CD4-positive, CD25-positive, alpha-beta regulatory T cell (primary cell): Measurements from ENCODE around the gene PRR33. TPM values are rescaled to one million over a fixed set of nuclear protein-coding genes. Genes with fewer than 3 reads are reported as not detected.
A peak's percentile ranks its signal among the peaks of the same experiment; 100 is the strongest.

Source experiments
- ATAC-seq, 2 donors: fragments of 150-1000 bp; cut with Tn5 transposase; one replicate each; pipeline ENCODE4 v1.10.0; 2021; ENCODE audit warnings: low read depth in 2 of 2, moderate number of reproducible peaks in 2 of 2, moderate library complexity in 1 of 2
- DNase-seq, 3 donors: peaks; one replicate each; pipeline versions ENCODE4 v3.0.0 to v3.0.0-alpha.2; 2012 to 2022; ENCODE audit warnings: mixed read lengths in 1 of 3
- H3K27ac ChIP-seq: one replicate; pipeline ENCODE4 v1.7.0; 2013; ENCODE audit warnings: mild to moderate bottlenecking, low read length; ENCODE audit not compliant: insufficient read depth, poor library complexity, severe bottlenecking
- H3K27me3 ChIP-seq: one replicate; pipeline ENCODE4 v1.7.0; 2013; ENCODE audit warnings: low read length; ENCODE audit not compliant: control insufficient read depth, insufficient read depth
- H3K36me3 ChIP-seq: one replicate; pipeline ENCODE4 v1.7.0; 2013; ENCODE audit warnings: mild to moderate bottlenecking, low read length, moderate library complexity; ENCODE audit not compliant: control insufficient read depth, insufficient read depth
- H3K4me1 ChIP-seq: 2 replicates; pipeline ENCODE4 v1.7.0; 2013; ENCODE audit warnings: mild to moderate bottlenecking, low read length; ENCODE audit not compliant: insufficient read depth, control insufficient read depth, poor library complexity, severe bottlenecking
- H3K4me3 ChIP-seq: one replicate; pipeline ENCODE4 v1.7.0; 2013; ENCODE audit warnings: low read depth, mild to moderate bottlenecking, low read length, moderate library complexity
- H3K9me3 ChIP-seq, 2 experiments: 1 replicate in 1 of 2; 2 replicates in 1 of 2; pipeline ENCODE4 v1.7.0; 2013; ENCODE audit warnings: low read length in 2 of 2, mild to moderate bottlenecking in 1 of 2, moderate library complexity in 1 of 2; ENCODE audit not compliant: control insufficient read depth in 2 of 2
- H3K27ac Mint-ChIP-seq, 3 donors: one replicate each; pipeline ENCODE4 v1.8.0; 2020 to 2022; ENCODE audit warnings: mild to moderate bottlenecking in 3 of 3, mixed read lengths in 3 of 3, moderate library complexity in 2 of 3
- H3K27me3 Mint-ChIP-seq: one replicate; pipeline ENCODE4 v1.8.0; 2022; ENCODE audit warnings: mild to moderate bottlenecking, mixed read lengths
- H3K36me3 Mint-ChIP-seq: one replicate; pipeline ENCODE4 v1.8.0; 2020; ENCODE audit warnings: mixed read lengths
- H3K4me1 Mint-ChIP-seq, 4 donors: one replicate each; pipeline ENCODE4 v1.8.0; 2020 to 2022; ENCODE audit warnings: mixed read lengths in 4 of 4, mild to moderate bottlenecking in 1 of 4
- H3K4me3 Mint-ChIP-seq, 4 donors: one replicate each; pipeline ENCODE4 v1.8.0; 2020 to 2022; ENCODE audit warnings: mild to moderate bottlenecking in 4 of 4, mixed read lengths in 4 of 4, moderate library complexity in 3 of 4
- H3K9me3 Mint-ChIP-seq, 7 donors: one replicate each; pipeline ENCODE4 v1.8.0; 2020 to 2022; ENCODE audit warnings: mixed read lengths in 7 of 7, mild to moderate bottlenecking in 3 of 7, moderate library complexity in 2 of 7
- polyA plus RNA-seq, 4 donors: library from polyadenylated mRNA; unstranded; fragments of 300-500 nt; fragmentation: Illumina TruSeq; gene quantifications; one replicate each; pipeline ENCODE4 v1.2.3, GENCODE V29; 2021
- total RNA-seq: library from RNA; stranded (reverse); gene quantifications from one replicate; pipeline ENCODE4 v1.2.3, GENCODE V29; 2022

Gene PRR33
- total and polyA plus RNA-seq, 5 donors from 2014 or later: 0.06 to 0.09 (median 0.08) TPM; not detected in 2

DNA sequence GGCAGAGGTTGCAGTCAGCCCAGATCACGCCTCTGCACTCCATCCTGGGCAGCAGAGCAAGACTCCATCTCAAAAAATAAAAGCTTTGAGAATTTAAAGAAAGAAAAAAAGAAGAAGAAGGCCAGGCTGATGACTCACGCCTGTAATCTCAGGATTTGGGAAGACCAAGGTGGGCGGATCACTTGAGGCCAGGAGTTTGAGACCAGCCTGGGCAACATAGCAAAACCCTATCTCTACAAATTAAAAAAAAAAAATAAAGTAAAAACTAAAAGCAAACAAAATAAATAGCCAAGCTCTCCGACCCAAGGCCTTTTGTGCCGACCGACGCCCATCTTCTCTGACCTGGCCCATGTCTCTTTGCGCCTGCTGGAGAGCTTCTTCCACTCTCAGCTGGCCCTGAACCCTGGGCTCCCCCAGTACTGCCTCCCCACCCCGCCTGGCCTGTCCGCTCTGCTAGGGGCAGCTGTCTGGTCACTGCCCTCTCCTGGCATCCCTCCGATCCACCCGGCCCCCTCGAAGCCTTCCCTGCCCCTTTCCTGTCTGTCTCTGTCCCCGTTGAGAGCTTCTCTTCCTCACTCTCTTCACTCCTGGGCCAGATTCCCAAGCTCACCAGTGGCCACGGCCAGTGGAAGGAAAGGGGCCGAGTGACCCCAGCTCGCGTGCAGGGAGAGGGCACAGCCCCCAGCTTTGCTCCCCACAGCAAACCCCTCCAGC lies 43.6 kb downstream of the PRR33 start:
- Mint-ChIP-seq H3K4me1 (peaks cover 12 to 95% (median 44%) of the 10 kb centered on the region in 4 donors), H3K27ac (peak overlapping the region; percentile 73 to 80 (median 79)), H3K27me3 (peaks cover 7% of the 10 kb centered on the region), H3K9me3 (no peaks in the 10 kb centered on the region), H3K4me3 (peak overlapping the region in 3 of 4 donors; percentile 9 to 54 (median 15)), H3K36me3 (peaks cover 4% of the 10 kb centered on the region)
- no peaks in the 10 kb centered on the region for H3K36me3 ChIP-seq
- H3K4me3 ChIP-seq: no peak overlapping the region
- DNase-seq (no peak), ATAC-seq (no peak)
- H3K27ac ChIP-seq: no peak overlapping the region
- H3K9me3 ChIP-seq: no peaks in the 10 kb centered on the region
- H3K27me3 ChIP-seq: no peaks in the 10 kb centered on the region
- H3K4me1 ChIP-seq: peaks cover 95% of the 10 kb centered on the region

DNA sequence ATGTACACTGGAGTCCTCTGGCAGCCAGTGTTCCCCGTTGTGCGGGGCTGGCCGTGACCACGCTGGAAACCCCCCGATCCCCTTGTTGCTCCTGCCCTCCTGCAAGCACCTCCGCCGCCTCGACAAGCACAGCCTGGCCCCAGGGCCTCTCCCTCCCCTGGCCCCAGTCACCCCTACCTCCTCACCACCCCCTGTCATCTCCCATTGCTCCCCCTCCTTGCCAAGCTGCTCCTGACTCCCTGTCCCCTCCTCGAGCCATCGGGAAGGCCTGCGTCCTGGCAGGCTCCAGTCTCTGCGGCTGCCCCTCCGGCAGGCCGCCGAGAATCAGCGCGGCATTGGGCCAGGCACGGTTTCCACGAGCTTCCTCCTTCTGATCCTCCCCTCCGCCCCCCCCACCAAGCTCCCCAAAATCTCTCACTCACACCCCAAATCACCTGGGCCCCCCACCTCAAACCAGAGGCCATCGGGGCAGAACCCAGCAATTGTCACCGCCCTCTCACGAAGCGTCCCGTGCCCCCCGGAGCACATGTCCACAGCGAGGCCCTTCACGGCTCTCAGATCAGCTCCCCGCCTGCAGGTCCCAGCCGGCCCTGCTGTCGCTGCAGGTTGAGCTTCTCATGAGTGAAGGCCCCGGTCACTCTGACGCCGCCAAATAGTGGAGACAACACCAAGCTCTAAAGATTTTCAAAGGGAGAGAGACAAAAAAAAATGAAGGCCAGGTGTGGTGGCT lies 44.5 kb downstream of the PRR33 start:
- H3K36me3 ChIP-seq: no peaks in the 10 kb centered on the region
- H3K36me3 Mint-ChIP-seq: no peaks in the 10 kb centered on the region
- no peak overlapping the region for H3K4me3 ChIP-seq
- no peaks in the 10 kb centered on the region for H3K9me3 Mint-ChIP-seq
- no peaks in the 10 kb centered on the region for H3K27me3 ChIP-seq
- H3K4me3 Mint-ChIP-seq: peak overlapping the region in 3 of 4 donors; percentile 15 to 66 (median 54)
- H3K27ac ChIP-seq: no peak overlapping the region
- peaks cover 7% of the 10 kb centered on the region for H3K27me3 Mint-ChIP-seq
- no peaks in the 10 kb centered on the region for H3K9me3 ChIP-seq
- ATAC-seq: no peak
- peaks cover 12 to 90% (median 39%) of the 10 kb centered on the region in 4 donors for H3K4me1 Mint-ChIP-seq
- DNase-seq: no peak
- H3K27ac Mint-ChIP-seq: peak overlapping the region; percentile 73 to 92 (median 86)
- H3K4me1 ChIP-seq: peaks cover 87% of the 10 kb centered on the region

DNA sequence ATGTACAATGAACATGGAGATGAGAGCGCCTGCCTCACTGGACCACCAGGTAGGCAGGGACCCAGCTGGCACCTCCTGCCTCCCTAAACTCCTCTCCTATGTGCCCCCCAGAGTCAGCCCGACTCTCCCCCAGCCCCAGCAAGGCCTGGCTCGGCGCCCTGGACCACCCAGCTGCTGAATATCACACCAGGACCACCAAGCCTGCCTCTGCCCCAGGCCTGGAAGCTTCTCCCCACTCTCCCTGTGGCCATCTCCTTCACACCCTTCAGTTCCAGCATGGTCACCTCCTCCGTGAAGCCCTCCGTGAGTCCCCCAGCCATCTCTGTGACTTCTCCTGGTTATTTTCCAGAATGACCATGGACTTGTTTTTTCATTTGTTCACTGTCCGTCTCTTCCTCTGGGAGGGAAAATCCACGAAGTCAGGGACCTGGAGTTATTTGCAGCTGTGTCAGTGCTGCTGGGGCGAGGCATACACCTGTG lies 45.2 kb downstream of the PRR33 start:
- Mint-ChIP-seq H3K9me3 (no peaks in the 10 kb centered on the region), H3K4me1 (peaks cover 12 to 83% (median 38%) of the 10 kb centered on the region in 4 donors), H3K4me3 (peak overlapping the region in 1 of 4 donors; percentile 66), H3K27ac (peak overlapping the region in 2 of 3 donors; percentile 86 to 92), H3K27me3 (peaks cover 7% of the 10 kb centered on the region), H3K36me3 (no peaks in the 10 kb centered on the region)
- Histone ChIP-seq H3K4me1 (peaks cover 81% of the 10 kb centered on the region), H3K27me3 (no peaks in the 10 kb centered on the region), H3K36me3 (no peaks in the 10 kb centered on the region), H3K4me3 (no peak overlapping the region), H3K9me3 (no peaks in the 10 kb centered on the region), H3K27ac (peak overlapping the region; percentile 76)
- no peak for DNase-seq
- ATAC-seq: no peak

DNA sequence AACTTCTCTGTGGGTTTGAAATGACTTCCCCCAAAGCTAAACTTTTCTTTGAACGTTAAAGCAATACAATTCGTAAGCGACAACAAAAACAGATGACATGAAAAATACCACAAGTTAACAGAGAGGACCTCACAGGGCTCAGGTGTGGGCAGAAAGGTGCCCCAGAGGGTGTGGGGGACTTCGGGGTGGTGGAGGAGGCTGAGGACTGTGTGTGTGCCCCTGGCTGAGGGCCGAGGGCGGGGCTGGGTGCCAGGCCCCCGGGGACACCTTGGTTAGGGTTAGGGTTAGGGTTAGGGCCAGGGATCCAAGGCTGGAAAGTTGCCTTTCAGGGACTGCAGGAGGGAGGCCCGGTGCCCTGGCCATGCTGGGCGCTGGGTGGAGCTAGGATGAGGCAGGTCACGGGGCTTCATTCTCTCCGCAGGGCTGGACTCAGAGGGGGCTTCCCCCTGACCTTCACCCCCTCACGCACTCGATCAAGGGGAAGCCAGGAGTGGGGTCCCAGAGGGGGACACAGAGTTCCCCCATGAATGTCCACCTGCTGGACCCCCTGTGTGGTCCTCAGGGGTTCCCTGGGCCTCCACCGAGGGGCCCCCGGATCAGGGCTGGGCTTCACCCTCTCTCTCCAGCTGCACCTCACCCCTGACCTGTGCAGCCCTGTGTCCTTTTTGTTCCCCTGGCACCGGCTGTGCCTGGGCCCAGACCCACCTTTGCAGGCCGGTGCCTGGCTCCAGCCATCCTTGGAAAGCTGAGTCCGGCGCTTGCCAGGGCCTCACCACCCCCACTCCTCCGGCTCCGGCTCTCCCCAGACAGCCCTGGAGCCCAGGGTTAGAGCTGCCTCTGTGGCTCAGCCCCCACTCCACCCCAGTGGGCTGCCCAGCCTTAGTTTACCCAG lies 45.9 kb downstream of the PRR33 start:
- H3K4me3 Mint-ChIP-seq: peak overlapping the region; percentile 83 to 91 (median 87)
- Histone ChIP-seq H3K36me3 (no peaks in the 10 kb centered on the region), H3K27me3 (no peaks in the 10 kb centered on the region), H3K4me1 (peaks cover 74% of the 10 kb centered on the region), H3K9me3 (no peaks in the 10 kb centered on the region), H3K27ac (peak overlapping the region; percentile 76), H3K4me3 (peak overlapping the region; percentile 81)
- H3K36me3 Mint-ChIP-seq: no peaks in the 10 kb centered on the region
- H3K27ac Mint-ChIP-seq: peak overlapping the region; percentile 96 to 100 (median 99)
- peaks cover 4% of the 10 kb centered on the region for H3K27me3 Mint-ChIP-seq
- peaks cover 12 to 76% (median 35%) of the 10 kb centered on the region in 4 donors for H3K4me1 Mint-ChIP-seq
- DNase-seq (peak in 2 of 3 donors; percentile 62 to 71), ATAC-seq (peak; percentile 52 to 62)
- no peaks in the 10 kb centered on the region for H3K9me3 Mint-ChIP-seq

DNA sequence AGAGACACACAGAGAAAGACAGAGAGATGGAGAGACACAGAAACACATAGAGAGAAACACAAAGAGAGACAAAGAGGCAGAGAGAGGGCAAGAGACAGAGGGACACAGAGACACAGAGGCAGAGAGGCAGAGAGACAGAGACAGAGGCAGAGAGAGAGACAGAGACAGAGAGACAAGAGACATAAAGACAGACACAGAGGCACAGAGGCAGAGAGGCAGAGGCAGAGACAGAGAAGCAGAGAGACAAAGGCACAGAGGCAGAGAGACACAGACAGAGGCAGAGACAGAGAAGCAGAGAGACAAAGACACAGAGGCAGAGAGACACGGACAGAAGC lies 46.6 kb downstream of the PRR33 start:
- Mint-ChIP-seq H3K36me3 (no peaks in the 10 kb centered on the region), H3K9me3 (no peaks in the 10 kb centered on the region), H3K4me3 (peak overlapping the region; percentile 83 to 91 (median 87)), H3K27ac (peak overlapping the region; percentile 96 to 100 (median 99)), H3K4me1 (peaks cover 12 to 69% (median 31%) of the 10 kb centered on the region in 4 donors), H3K27me3 (no peaks in the 10 kb centered on the region)
- Histone ChIP-seq H3K27me3 (no peaks in the 10 kb centered on the region), H3K4me3 (peak overlapping the region; percentile 81), H3K9me3 (no peaks in the 10 kb centered on the region), H3K27ac (peak overlapping the region; percentile 76), H3K4me1 (peaks cover 72% of the 10 kb centered on the region), H3K36me3 (no peaks in the 10 kb centered on the region)
- no peak for DNase-seq
- no peak for ATAC-seq

DNA sequence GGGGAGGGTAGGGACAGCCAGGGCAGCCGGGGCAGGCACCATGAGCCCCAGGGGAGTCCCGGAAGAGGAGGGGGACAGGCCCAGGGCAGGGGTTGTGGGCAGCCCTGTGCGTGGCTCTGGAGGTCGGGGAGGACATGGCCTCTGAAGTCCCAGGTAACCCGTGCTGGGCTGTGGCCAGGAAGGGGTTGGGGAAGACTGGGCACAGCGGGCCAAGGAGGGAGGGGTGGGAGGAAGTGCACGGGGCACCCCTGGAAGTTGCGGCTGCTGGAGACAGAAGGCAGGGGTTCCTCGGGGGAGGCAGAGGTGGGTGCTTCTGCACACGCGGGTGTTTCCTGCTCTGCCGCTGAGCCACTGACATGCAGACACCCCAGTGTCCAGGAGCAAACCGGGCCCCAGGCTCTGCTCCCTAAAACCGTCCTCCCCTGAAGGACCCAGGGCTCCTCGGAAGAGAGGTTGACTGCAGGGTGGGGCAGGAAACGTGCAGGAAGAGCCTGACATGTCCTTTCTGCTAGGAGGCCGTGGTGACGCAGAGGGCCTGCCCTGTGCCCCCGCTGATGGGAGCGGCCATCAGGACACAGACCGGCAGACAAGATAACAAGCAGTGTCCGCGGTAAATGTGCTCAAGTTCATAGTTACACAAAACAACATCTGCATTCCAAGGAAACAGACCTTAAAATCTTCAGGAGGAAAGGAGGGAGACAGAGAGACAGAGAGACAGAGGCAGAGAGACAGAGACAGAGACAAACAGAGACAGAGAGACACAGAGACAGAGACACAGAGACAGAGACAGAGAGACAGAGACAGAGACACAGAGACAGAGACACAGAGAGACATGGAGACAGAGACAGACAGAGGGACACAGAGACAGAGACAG lies 47.2 kb downstream of the PRR33 start:
- H3K36me3 ChIP-seq: no peaks in the 10 kb centered on the region
- H3K27me3 ChIP-seq: no peaks in the 10 kb centered on the region
- ATAC-seq (peak; percentile 47 to 58), DNase-seq (peak; percentile 26 to 79 (median 50))
- H3K9me3 Mint-ChIP-seq: no peaks in the 10 kb centered on the region
- H3K4me1 ChIP-seq: peaks cover 72% of the 10 kb centered on the region
- no peaks in the 10 kb centered on the region for H3K36me3 Mint-ChIP-seq
- H3K9me3 ChIP-seq: no peaks in the 10 kb centered on the region
- peak overlapping the region; percentile 96 to 100 (median 99) for H3K27ac Mint-ChIP-seq
- H3K4me1 Mint-ChIP-seq: peaks cover 12 to 69% (median 32%) of the 10 kb centered on the region in 4 donors
- peak overlapping the region; percentile 76 for H3K27ac ChIP-seq
- H3K4me3 ChIP-seq: peak overlapping the region; percentile 81
- H3K4me3 Mint-ChIP-seq: peak overlapping the region; percentile 83 to 91 (median 87)
- no peaks in the 10 kb centered on the region for H3K27me3 Mint-ChIP-seq
